Lower lobe of right lung (tissue), 2 donors: ENCODE data around the gene CCL5. TPM values are rescaled to one million over a fixed set of nuclear protein-coding genes. Genes with fewer than 3 reads are reported as not detected.

Source experiments
- ATAC-seq, 2 donors: fragments of 200-7000 bp; cut with Tn5 transposase; one replicate each; pipeline ENCODE4 v1.9.1; 2020 to 2022; ENCODE audit warnings: mild to moderate bottlenecking in 2 of 2, moderate library complexity in 2 of 2
- DNase-seq: peaks from one replicate; pipeline ENCODE4 v3.0.0-alpha.2; 2020
- H3K27ac ChIP-seq: fragments of 200-600 bp; one replicate; pipeline ENCODE4 v1.8.0; 2022
- H3K27me3 ChIP-seq: fragments of 200-600 bp; one replicate; pipeline ENCODE4 v1.8.0; 2022; ENCODE audit warnings: low read depth
- H3K36me3 ChIP-seq: fragments of 200-600 bp; one replicate; pipeline ENCODE4 v1.8.0; 2022; ENCODE audit warnings: mild to moderate bottlenecking
- H3K4me1 ChIP-seq: fragments of 200-600 bp; one replicate; pipeline ENCODE4 v1.8.0; 2022
- H3K4me3 ChIP-seq: fragments of 200-600 bp; one replicate; pipeline ENCODE4 v1.8.0; 2022; ENCODE audit warnings: mild to moderate bottlenecking
- H3K9me3 ChIP-seq: fragments of 200-600 bp; one replicate; pipeline ENCODE4 v1.8.0; 2022
- intact Hi-C: fragments of 100-400 bp; cut with DNase I; formaldehyde crosslinking; loops from one replicate; pipeline ENCODE4 v1.11.0; 2022
- total RNA-seq: library from RNA; stranded (reverse); fragmentation: NEBNext Ultra II Directional; extraction: Animal tissue kit (Norgen Biotek cat#: 25700); gene quantifications from one replicate; pipeline ENCODE4 v1.2.1, GENCODE V29; 2021
- TF ChIP-seq, protein P1 (sequence below): fragments of 200-600 bp; IDR thresholded peaks from one replicate; pipeline ENCODE4 v1.8.0; 2022; ENCODE audit warnings: antibody characterized with exemption, mild to moderate bottlenecking
- donor health status: DM: no; HTN: yes; CAD: no; lungs with severe emphysema.

The CCL5 gene
- total RNA-seq, 1 donor from 2014 or later: 18.2 TPM

DNA sequence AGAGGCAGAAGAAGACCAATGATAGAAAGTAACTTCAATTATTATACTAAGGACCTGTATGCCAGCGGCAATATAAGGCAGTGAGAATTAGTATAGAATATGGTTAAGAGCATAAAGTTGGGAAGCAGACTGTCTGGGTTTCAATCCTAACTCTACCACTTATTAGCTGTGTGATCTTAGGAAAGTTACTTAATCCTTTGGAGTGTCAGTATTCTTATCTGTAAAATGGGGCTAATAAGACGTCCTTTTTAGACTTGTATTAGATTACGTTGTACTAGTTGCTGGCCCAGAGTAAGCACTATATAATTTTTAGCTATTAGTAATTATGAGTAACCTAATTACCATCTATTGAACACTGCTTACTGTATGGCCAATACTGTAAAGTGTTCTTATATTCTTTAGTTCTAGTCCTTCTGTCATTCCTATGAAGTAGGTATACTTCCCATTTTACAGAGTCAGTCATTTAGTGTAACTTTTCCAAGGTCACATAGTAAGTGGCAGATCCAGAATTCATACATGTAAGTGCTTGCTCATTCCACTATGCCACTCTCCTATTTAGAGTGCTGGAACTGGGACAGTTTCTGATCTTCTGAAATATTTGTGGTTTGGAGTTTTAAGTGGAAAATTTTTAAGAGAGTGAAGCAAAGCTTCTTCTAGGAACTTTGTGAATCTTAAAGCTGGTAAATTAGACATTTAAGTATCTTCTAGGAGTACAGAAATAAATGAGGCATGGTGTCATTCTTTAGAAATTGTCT is 33.9 kb downstream of the CCL5 start:
- H3K36me3 ChIP-seq: peaks cover 93% of the 10 kb centered on the region

DNA sequence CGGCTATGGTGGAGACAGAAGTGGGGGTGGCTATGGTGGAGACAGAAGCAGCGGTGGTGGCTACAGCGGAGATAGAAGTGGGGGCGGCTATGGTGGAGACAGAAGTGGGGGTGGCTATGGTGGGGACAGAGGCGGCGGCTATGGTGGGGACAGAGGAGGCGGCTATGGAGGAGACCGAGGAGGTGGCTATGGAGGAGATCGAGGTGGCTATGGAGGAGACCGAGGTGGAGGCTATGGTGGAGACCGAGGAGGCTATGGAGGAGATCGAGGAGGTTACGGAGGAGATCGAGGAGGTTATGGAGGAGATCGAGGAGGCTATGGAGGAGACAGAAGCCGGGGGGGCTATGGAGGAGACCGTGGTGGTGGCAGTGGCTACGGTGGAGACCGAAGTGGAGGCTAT is 35.6 kb downstream of the CCL5 start:
- intact Hi-C loops: no loop called here
- ATAC-seq: no peak

More for the DNA sequence above, 33.9 kb downstream of the CCL5 start:
- no peaks in the 10 kb centered on the region for H3K4me1 ChIP-seq
- no peak overlapping the region for H3K27ac ChIP-seq
- ATAC-seq (peak in 1 of 2 donors; percentile 22), DNase-seq (no peak)
- H3K9me3 ChIP-seq: no peaks in the 10 kb centered on the region
- intact Hi-C loops: no loop called here
- H3K4me3 ChIP-seq: no peak overlapping the region
- TF ChIP-seq, protein P1, sequence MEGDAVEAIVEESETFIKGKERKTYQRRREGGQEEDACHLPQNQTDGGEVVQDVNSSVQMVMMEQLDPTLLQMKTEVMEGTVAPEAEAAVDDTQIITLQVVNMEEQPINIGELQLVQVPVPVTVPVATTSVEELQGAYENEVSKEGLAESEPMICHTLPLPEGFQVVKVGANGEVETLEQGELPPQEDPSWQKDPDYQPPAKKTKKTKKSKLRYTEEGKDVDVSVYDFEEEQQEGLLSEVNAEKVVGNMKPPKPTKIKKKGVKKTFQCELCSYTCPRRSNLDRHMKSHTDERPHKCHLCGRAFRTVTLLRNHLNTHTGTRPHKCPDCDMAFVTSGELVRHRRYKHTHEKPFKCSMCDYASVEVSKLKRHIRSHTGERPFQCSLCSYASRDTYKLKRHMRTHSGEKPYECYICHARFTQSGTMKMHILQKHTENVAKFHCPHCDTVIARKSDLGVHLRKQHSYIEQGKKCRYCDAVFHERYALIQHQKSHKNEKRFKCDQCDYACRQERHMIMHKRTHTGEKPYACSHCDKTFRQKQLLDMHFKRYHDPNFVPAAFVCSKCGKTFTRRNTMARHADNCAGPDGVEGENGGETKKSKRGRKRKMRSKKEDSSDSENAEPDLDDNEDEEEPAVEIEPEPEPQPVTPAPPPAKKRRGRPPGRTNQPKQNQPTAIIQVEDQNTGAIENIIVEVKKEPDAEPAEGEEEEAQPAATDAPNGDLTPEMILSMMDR: no peak
- H3K27me3 ChIP-seq: no peaks in the 10 kb centered on the region

DNA sequence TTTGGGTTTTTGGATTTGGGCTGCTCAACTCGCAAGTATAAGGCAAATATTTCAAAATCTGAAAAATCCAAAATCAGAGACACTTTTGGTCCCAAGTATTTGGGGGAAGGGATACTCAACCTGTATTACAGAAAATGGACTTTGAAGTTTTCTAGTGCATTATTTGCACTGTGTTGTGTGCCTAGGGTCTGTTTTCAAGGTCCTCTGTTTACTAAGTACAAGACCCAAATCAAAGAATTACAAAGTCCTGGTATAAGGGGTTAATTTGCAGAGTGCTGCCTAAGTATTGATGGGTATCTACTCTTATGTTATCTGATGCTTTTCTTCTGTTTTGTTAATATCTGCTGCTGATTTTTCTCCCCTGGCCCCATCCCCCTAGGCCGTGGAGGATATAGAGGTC is 36.5 kb downstream of the CCL5 start:
- intact Hi-C loops: no loop called here
- TF ChIP-seq, protein P1: no peak
- Histone ChIP-seq H3K4me3 (no peak overlapping the region), H3K4me1 (no peaks in the 10 kb centered on the region), H3K9me3 (no peaks in the 10 kb centered on the region), H3K27ac (no peak overlapping the region), H3K27me3 (no peaks in the 10 kb centered on the region), H3K36me3 (peaks cover 100% of the 10 kb centered on the region)
- DNase-seq (no peak), ATAC-seq (no peak)

More for the DNA sequence above, 35.6 kb downstream of the CCL5 start:
- TF ChIP-seq, protein P1: no peak
- Histone ChIP-seq H3K9me3 (no peaks in the 10 kb centered on the region), H3K27me3 (no peaks in the 10 kb centered on the region), H3K4me3 (no peak overlapping the region), H3K36me3 (peaks cover 99% of the 10 kb centered on the region), H3K4me1 (no peaks in the 10 kb centered on the region), H3K27ac (no peak overlapping the region)
- no peak for DNase-seq

DNA sequence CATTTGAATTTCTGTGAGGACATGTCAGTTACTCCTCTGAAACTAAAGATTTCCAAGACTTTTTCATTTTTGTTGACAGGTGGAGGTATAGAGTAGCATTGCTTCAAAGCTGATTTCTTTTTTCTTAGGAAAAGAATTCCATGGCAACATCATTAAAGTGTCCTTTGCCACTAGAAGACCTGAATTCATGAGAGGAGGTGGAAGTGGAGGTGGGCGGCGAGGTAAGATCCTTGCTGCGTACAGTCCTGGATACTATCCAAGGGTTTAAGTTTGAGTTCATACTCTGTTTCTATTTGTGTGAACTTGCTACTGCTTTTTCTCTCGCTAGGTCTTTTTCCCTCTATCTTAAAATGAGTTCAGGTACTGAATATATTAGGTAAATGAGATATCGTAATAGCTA is 37.9 kb downstream of the CCL5 start:
- no peaks in the 10 kb centered on the region for H3K9me3 ChIP-seq
- H3K36me3 ChIP-seq: peaks cover 100% of the 10 kb centered on the region
- intact Hi-C loops: no loop called here
- no peaks in the 10 kb centered on the region for H3K27me3 ChIP-seq
- DNase-seq (no peak), ATAC-seq (no peak)
- no peak overlapping the region for H3K27ac ChIP-seq
- TF ChIP-seq, protein P1: no peak
- H3K4me1 ChIP-seq: no peaks in the 10 kb centered on the region
- H3K4me3 ChIP-seq: no peak overlapping the region

DNA sequence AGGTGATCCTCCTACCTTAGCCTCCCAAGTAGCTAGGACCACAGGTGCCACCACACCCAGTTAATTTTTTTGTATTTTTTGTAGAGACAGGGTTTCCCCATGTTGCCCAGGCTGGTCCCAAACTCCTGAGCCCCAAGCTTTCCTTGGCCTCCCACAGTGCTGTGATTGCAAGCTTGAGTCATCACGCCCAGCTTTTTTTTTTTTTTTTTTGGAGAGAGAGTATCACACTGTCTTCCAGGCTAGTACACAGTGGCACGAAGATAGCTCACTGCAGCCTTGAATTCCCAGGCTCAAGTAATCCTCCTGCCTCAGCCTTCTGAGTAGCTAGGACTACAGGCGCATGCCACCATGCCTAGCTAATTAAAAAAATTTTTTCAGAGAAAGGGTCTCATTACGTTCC is 38.7 kb downstream of the CCL5 start:
- Histone ChIP-seq H3K4me1 (no peaks in the 10 kb centered on the region), H3K4me3 (no peak overlapping the region), H3K27ac (no peak overlapping the region), H3K27me3 (no peaks in the 10 kb centered on the region), H3K36me3 (peaks cover 100% of the 10 kb centered on the region), H3K9me3 (no peaks in the 10 kb centered on the region)
- TF ChIP-seq, protein P1: no peak
- ATAC-seq (no peak), DNase-seq (no peak)
- intact Hi-C loops: no loop called here
